Ishikawa (cell line): ENCODE measurements around the gene RPL19.

Experiments used
- EP300 ChIP-seq: IDR thresholded peaks from 2 replicates; pipeline ENCODE4 v1.6.1; 2012; ENCODE audit warnings: borderline replicate concordance
- RAD21 ChIP-seq: IDR thresholded peaks from 2 replicates; pipeline ENCODE4 v1.6.1; 2012; ENCODE audit warnings: low read depth
- TAF1 ChIP-seq: IDR thresholded peaks from 2 replicates; pipeline ENCODE4 v1.6.1; 2012; ENCODE audit warnings: low read depth, mild to moderate bottlenecking

DNA sequence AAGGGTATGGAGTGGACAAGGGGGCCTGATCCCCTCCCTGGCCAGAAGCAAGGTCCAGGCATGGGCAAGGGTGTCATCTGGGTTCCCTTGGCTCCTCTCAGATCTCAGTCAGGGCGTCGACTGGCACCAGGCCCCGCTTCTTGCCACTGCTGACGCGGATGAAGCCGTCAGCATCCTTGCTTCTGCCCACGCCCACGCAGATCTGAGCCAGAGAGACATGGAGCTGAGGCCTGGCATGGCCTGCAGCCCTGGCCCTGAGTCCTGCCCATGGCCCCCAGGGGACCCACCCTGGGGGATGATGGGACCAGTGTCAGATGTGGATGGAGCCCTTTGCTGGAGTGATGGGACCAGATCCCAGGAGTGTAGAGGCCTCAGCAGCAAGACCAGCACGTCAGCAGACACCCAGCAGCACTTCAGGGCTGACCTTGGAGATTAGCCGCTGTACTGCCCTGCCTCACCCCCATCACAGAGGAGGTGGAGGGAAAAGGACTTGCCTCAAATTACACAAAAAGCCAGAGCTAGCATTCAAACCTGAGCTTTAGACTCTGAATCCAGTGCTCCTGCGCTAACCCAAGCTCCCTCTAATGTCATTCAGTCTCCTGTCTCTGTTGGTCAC, 12.2 kb downstream of the RPL19 start:
- TF ChIP-seq EP300 (no peak), TAF1 (no peak), RAD21 (no peak)
